T47D (cell line): ENCODE measurements around the gene C1RL.

ENCODE experiments used
- DNase-seq, 2 experiments: peaks; one replicate each; pipeline versions ENCODE4 v3.0.0 to v3.0.0-alpha.2; 2011 to 2012; ENCODE audit warnings: low read depth in 1 of 2, low spot score in 1 of 2
- JUND ChIP-seq: IDR thresholded peaks from 2 replicates; pipeline ENCODE4 v1.6.1; 2012; ENCODE audit warnings: low read depth
- in situ Hi-C: cut with HindIII; loops from 2 replicates; pipeline ENCODE4 v1.10.0; 2016; ENCODE audit warnings: low sequenced_read_pairs, low pct_unique_long_range_greater_than_20kb

The C1RL gene

GRCh38 chr12:7130701-7131501 is 21.9 kb upstream of the C1RL start:
- in situ Hi-C loops, result no loop called here
- TF ChIP-seq JUND, result no peak
- DNase-seq, result peak in 1 of 2 experiments; percentile 22

GRCh38 chr12:7129872-7130691 is 21.1 kb upstream of the C1RL start, which contains the start of gene CLSTN3:
Gene CLSTN3, plus strand, starts transcription at chr12:7130371. Its CDS starts 278 bp downstream, at chr12:7130649.
- peak; percentile 73 to 90 for DNase-seq
- TF ChIP-seq JUND, result no peak
- in situ Hi-C loops, result no loop called here

- DNase-seq, result no peak
- in situ Hi-C loops, result no loop called here
- TF ChIP-seq JUND, result no peak
Measured at GRCh38 chr12:7129287-7129871, 20.4 kb upstream of the C1RL start.

GRCh38 chr12:7128681-7129286 is 19.8 kb upstream of the C1RL start, which contains the start of gene RBP5:
Gene RBP5, minus strand, starts transcription at chr12:7128889. Its CDS starts 114 bp downstream, at chr12:7128775.
- DNase-seq, result no peak
- no peak for TF ChIP-seq JUND
- in situ Hi-C loops, result no loop called here

GRCh38 chr12:7127916-7128626 is 19.1 kb upstream of the C1RL start:
- TF ChIP-seq JUND, result no peak
- in situ Hi-C loops, result no loop called here
- DNase-seq, result no peak

- TF ChIP-seq JUND, result no peak
- no peak for DNase-seq
Measured at GRCh38 chr12:7125632-7126227, 16.7 kb upstream of the C1RL start.

GRCh38 chr12:7123806-7124522 is 14.9 kb upstream of the C1RL start:
- no peak for TF ChIP-seq JUND
- in situ Hi-C loops, result no loop called here
- DNase-seq, result no peak

More at GRCh38 chr12:7125632-7126227, 16.7 kb upstream of the C1RL start:
- in situ Hi-C loops, result no loop called here

GRCh38 chr12:7122811-7123769 is 14.1 kb upstream of the C1RL start:
- DNase-seq, result no peak
- TF ChIP-seq JUND, result no peak
- in situ Hi-C loops, result no loop called here

- in situ Hi-C loops, result no loop called here
- TF ChIP-seq JUND, result no peak
- DNase-seq, result no peak
Measured at GRCh38 chr12:7121324-7121723, 12.3 kb upstream of the C1RL start.

- no peak for TF ChIP-seq JUND
- no peak for DNase-seq
- in situ Hi-C loops, result no loop called here
Measured at GRCh38 chr12:7120166-7120565, 11.2 kb upstream of the C1RL start.
